GM23248 (cell line): Measurements from ENCODE around the gene SAMD8. TPM values are rescaled to one million over a fixed set of nuclear protein-coding genes. Genes with fewer than 3 reads are reported as not detected.
"Not testable (repeated sequence)": the region's sequence is repeated elsewhere in the genome, so short reads cannot be mapped to it uniquely, and the experiment has no call there.

Source experiments
- DNase-seq: peaks from one replicate; pipeline ENCODE4 v3.0.0-alpha.2; 2015
- H2AFZ ChIP-seq: fragments of 200-600 bp; sonication (generic); 2 replicates; pipeline ENCODE4 v1.6.1; 2016; ENCODE audit warnings: antibody characterized with exemption
- H3F3A ChIP-seq: fragments of 200-600 bp; sonication (generic); 2 replicates; pipeline ENCODE4 v1.6.1; 2016; ENCODE audit warnings: mild to moderate bottlenecking, antibody characterized with exemption, mixed run types; ENCODE audit not compliant: insufficient read depth
- H3K27ac ChIP-seq: fragments of 200-600 bp; sonication (generic); 2 replicates; pipeline ENCODE4 v1.5.1; 2016; ENCODE audit warnings: mild to moderate bottlenecking
- H3K27me3 ChIP-seq: fragments of 200-600 bp; sonication (generic); replicated peaks from 2 replicates; pipeline ENCODE4 v1.6.1; 2016; ENCODE audit warnings: mild to moderate bottlenecking; ENCODE audit not compliant: insufficient read depth
- H3K36me3 ChIP-seq: fragments of 200-600 bp; sonication (generic); 2 replicates; pipeline ENCODE4 v1.6.1; 2016; ENCODE audit warnings: low read depth, mild to moderate bottlenecking
- H3K4me1 ChIP-seq: fragments of 200-600 bp; sonication (generic); 2 replicates; pipeline ENCODE4 v1.6.1; 2016; ENCODE audit warnings: mild to moderate bottlenecking; ENCODE audit not compliant: insufficient read depth
- H3K4me2 ChIP-seq: fragments of 200-600 bp; sonication (generic); one replicate; pipeline ENCODE4 v1.6.1; 2016; ENCODE audit warnings: mild to moderate bottlenecking; ENCODE audit not compliant: unreplicated experiment
- H3K4me3 ChIP-seq: fragments of 200-600 bp; sonication (generic); 2 replicates; pipeline ENCODE4 v1.5.1; 2016; ENCODE audit warnings: mild to moderate bottlenecking
- H3K79me2 ChIP-seq: fragments of 200-600 bp; sonication (generic); 2 replicates; pipeline ENCODE4 v1.6.1; 2016; ENCODE audit warnings: mild to moderate bottlenecking; ENCODE audit not compliant: insufficient read depth
- H3K9ac ChIP-seq: fragments of 200-600 bp; sonication (generic); 2 replicates; pipeline ENCODE4 v1.6.1; 2016; ENCODE audit warnings: mild to moderate bottlenecking
- H3K9me2 ChIP-seq: fragments of 200-600 bp; sonication (generic); 2 replicates; pipeline ENCODE4 v1.6.1; 2016; ENCODE audit warnings: mixed run types, mild to moderate bottlenecking, moderate library complexity; ENCODE audit not compliant: insufficient read depth
- H3K9me3 ChIP-seq: fragments of 200-600 bp; sonication (generic); one replicate; pipeline ENCODE4 v1.6.1; 2017; ENCODE audit warnings: low read depth
- H4K20me1 ChIP-seq: fragments of 200-600 bp; sonication (generic); 2 replicates; pipeline ENCODE4 v1.6.0; 2016; ENCODE audit not compliant: insufficient read depth
- EZH2 ChIP-seq: fragments of 200-600 bp; sonication (generic); IDR thresholded peaks from 2 replicates; pipeline ENCODE4 v1.6.1; 2018; ENCODE audit warnings: antibody characterized with exemption, mild to moderate bottlenecking; ENCODE audit not compliant: insufficient read depth, poor library complexity, severe bottlenecking
- EZH2phosphoT487 ChIP-seq: fragments of 200-600 bp; sonication (generic); IDR thresholded peaks from 2 replicates; pipeline ENCODE4 v1.6.1; 2018; ENCODE audit warnings: antibody characterized with exemption, moderate library complexity, mild to moderate bottlenecking, low read depth; ENCODE audit not compliant: insufficient read depth
- WGBS, 2 experiments: methylation state at CpG; one replicate each; pipeline ENCODE4 v1.1.6; 2015 to 2017; ENCODE audit warnings: low lambda C conversion rate in 2 of 2, low coverage in 1 of 2; ENCODE audit errors: missing lambda C conversion rate in 2 of 2; 5-methylcytosine and 5-hydroxymethylcytosine counted together
- in situ Hi-C: fragments of 300-500 bp; cut with MboI; formaldehyde crosslinking; loops from 2 replicates; pipeline ENCODE4 v1.15.0; 2020
- polyA plus RNA-seq: library from polyadenylated mRNA; unstranded; fragments of >200 nt; fragmentation: Nextera tagmentation; extraction: Ambion mirVana; gene quantifications from 2 replicates; pipeline ENCODE4 v1.2.1, GENCODE V29; 2016
- total RNA-seq: library from RNA; depleted of rRNA; stranded (reverse); fragments of >200 nt; shearing (Covaris generic); gene quantifications from 2 replicates; pipeline ENCODE4 v1.2.3, GENCODE V29; 2014

The SAMD8 gene
- total and polyA plus RNA-seq, 2 experiments from 2014 or later = 16.9 to 30.5 TPM

DNA sequence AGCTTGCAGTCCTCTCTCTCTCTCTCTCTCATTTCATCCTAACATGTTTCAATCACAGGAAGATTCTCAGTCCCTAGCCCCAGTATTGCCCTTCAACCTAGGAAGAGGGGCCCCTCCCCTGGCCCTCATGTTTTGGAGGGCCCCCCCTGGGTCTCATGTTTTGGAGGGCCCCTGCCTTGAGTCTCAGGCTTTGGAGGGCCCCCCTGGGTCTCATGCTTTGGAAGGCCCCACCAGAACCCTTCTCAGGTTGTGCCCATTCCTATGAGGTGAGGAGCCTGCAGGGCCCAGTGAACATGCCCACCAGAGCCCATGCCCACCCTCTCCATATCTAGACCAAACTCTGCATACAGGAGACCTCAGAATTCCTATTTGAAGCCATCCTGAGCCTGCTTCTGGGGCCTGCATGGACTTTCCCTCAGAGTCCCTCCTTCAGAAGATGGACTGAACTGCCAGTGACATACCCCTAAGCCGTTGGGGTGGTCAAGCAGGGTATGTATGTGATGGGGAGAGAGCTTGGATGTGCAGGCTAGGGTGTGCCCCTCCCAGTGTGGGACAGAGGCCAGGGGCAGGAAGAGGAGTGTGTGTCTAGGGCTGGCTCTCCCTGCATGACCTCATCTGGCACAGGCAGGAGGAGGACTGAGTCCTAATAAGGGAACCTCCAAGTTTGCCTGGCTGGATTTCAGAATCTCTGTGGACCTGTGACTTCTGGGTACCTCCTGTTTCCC is 91.0 kb downstream of the SAMD8 start:
- peak overlapping the region; percentile 26 for H3K4me2 ChIP-seq
- peak; percentile 82 for DNase-seq

DNA sequence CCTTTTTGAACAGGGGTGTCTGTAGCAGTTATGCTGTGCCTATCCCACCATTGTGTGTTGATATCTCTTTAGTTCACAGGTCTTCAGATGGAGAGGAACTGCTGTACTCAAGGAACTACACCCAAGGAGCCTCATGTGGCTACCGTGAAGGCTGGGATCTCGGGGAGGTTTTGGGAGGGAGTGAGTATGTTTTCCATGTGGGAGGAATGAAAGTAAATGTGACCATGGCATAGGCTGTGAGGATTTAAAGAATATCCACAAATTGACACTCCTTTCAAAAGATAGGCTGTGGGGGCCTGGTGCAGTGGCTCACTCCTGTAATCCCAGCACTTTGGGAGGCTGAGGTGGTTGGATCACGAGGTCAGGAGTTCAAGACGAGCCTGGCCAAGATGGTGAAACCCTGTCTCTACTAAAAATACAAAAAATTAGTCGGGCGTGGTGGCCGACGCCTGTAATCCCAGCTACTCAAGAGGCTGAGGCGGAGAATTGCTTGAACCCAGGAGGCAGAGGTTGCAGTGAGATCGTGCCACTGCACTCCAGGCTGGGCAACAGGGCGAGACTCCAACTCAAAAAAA is 91.7 kb downstream of the SAMD8 start:
- Histone ChIP-seq H3K4me1 (peaks cover 28% of the 10 kb centered on the region), H3K4me2 (peak overlapping the region; percentile 26), H3F3A (peaks cover 11% of the 10 kb centered on the region), H2AFZ (peak overlapping the region; percentile 79), H3K27ac (peak overlapping the region; percentile 31; the same call in 1 of the 2 replicates)
- DNase-seq, H3K27me3 ChIP-seq, H3K9me2 ChIP-seq, H3K9ac ChIP-seq, in situ Hi-C loops, H3K79me2 ChIP-seq, H3K4me3 ChIP-seq, H4K20me1 ChIP-seq, H3K36me3 ChIP-seq, H3K9me3 ChIP-seq: not testable (repeated sequence)
- 75 to 76% methylated on average over 11 of the region's 11 CpGs for WGBS, 2 experiments

More for the DNA sequence above, 91.0 kb downstream of the SAMD8 start:
- no peak overlapping the region for H3K4me3 ChIP-seq
- H3F3A ChIP-seq = peaks cover 5% of the 10 kb centered on the region; the same call in 1 of the 2 replicates
- peak overlapping the region; percentile 79 for H2AFZ ChIP-seq
- H3K9ac ChIP-seq = no peak overlapping the region
- in situ Hi-C loops = no loop called here
- H3K9me2 ChIP-seq = no peaks in the 10 kb centered on the region
- no peaks in the 10 kb centered on the region for H3K9me3 ChIP-seq
- no peaks in the 10 kb centered on the region for H3K27me3 ChIP-seq
- H3K79me2 ChIP-seq = no peaks in the 10 kb centered on the region
- no peaks in the 10 kb centered on the region for H4K20me1 ChIP-seq
- peak overlapping the region; percentile 31; the same call in 1 of the 2 replicates for H3K27ac ChIP-seq
- H3K36me3 ChIP-seq = no peaks in the 10 kb centered on the region
- H3K4me1 ChIP-seq = peaks cover 23% of the 10 kb centered on the region
- TF ChIP-seq EZH2 = no peak
- no peak for TF ChIP-seq EZH2phosphoT487
- 47 to 68% methylated on average over 1 of the region's 1 CpG for WGBS, 2 experiments

DNA sequence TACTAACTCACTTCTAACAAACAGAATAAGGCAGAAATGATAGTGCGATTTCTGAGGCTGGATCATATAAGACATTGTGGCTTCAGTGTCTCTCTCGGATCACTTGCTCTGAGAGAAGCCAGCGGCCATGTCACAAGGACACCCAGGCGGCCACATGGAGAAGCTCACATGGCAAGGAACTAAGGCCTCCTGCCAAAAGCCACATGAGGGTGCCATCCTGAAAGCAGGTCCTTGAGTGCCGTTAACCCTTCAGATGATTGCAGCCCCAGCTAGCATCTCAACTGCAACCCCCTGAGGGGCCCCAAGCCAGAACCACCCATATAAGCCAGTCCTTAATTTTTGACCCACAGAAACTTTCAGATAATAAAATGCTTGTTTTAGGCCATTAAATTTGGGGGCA is 92.3 kb downstream of the SAMD8 start:
- Histone ChIP-seq H2AFZ (no peak overlapping the region), H3K4me2 (no peak overlapping the region), H3K9ac (no peak overlapping the region), H3K9me2 (no peaks in the 10 kb centered on the region), H3F3A (peaks cover 17% of the 10 kb centered on the region), H3K27me3 (no peaks in the 10 kb centered on the region), H3K36me3 (no peaks in the 10 kb centered on the region), H3K4me1 (peaks cover 34% of the 10 kb centered on the region), H3K27ac (no peak overlapping the region), H4K20me1 (no peaks in the 10 kb centered on the region), H3K9me3 (no peaks in the 10 kb centered on the region), H3K4me3 (no peak overlapping the region), H3K79me2 (no peaks in the 10 kb centered on the region)
- no peak for TF ChIP-seq EZH2phosphoT487
- TF ChIP-seq EZH2 = no peak
- DNase-seq = no peak
- 92 to 95% methylated on average over 5 of the region's 5 CpGs for WGBS, 2 experiments
- in situ Hi-C loops = no loop called here

DNA sequence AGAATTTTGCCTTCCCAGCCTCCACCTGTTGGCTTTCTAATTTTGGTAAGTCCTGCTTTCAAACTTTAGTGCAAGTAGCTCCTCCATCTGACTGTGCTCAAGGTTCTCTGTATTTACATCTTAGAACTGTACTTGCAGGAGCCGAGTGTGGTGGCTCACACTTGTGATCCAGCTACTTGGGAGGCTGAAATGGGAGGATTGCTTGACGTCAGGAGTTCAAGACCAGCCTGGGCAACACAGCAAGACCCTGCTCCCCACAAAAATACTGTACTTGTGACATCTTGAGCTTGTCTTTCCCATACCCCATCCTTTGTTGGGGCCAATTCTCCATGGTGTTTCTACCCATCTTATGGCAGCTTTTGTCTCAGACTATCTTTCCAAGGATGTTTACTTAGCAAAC is 94.5 kb downstream of the SAMD8 start:
- Histone ChIP-seq H3K9me3 (no peaks in the 10 kb centered on the region), H3K27me3 (no peaks in the 10 kb centered on the region), H3K4me2 (no peak overlapping the region), H3K9me2 (no peaks in the 10 kb centered on the region), H3K27ac (no peak overlapping the region), H3K9ac (no peak overlapping the region), H3K4me1 (peaks cover 35% of the 10 kb centered on the region), H3F3A (peaks cover 27% of the 10 kb centered on the region), H4K20me1 (no peaks in the 10 kb centered on the region), H2AFZ (no peak overlapping the region), H3K36me3 (no peaks in the 10 kb centered on the region), H3K79me2 (peaks cover 2% of the 10 kb centered on the region), H3K4me3 (no peak overlapping the region)
- TF ChIP-seq EZH2phosphoT487 = no peak
- TF ChIP-seq EZH2 = no peak
- DNase-seq = no peak
- in situ Hi-C loops = no loop called here
- WGBS, 2 experiments = 91 to 94% methylated on average over 2 of the region's 2 CpGs

DNA sequence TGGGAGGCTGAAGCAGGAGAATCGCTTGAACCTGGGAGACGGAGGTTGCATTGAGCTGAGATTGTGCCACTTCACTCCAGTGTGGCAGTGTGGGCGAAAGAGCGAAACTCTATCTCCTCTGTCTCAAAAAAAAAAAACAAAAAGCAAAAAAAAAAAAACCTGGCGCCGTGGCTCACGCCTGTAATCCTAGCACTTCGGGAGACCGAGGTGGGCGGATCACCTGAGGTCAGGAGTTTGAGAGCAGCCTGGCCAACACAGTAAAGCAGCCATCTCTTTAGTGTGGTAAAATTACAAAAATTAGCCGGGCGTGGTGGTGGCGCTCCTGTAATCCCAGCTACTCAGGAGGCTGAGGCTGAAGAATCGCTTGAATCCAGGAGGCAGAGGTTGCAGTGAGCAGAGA is 95.2 kb downstream of the SAMD8 start:
- H4K20me1 ChIP-seq, H3K79me2 ChIP-seq, H3K9ac ChIP-seq, H3K36me3 ChIP-seq, H3K4me3 ChIP-seq, H3K27ac ChIP-seq, H3K9me2 ChIP-seq, H3K27me3 ChIP-seq, in situ Hi-C loops, H3K9me3 ChIP-seq, DNase-seq, H2AFZ ChIP-seq, H3K4me2 ChIP-seq: not testable (repeated sequence)
- Histone ChIP-seq H3K4me1 (peaks cover 35% of the 10 kb centered on the region), H3F3A (peaks cover 27% of the 10 kb centered on the region)
- 87 to 91% methylated on average over 14 of the region's 14 CpGs for WGBS, 2 experiments
